GM19023 (cell line): ENCODE results near the gene AXIN1.
"Not testable (repeated sequence)": the region's sequence is repeated elsewhere in the genome, so short reads cannot be mapped to it uniquely, and the experiment has no call there.

Source experiments
- ATAC-seq: cut with Tn5 transposase; IDR thresholded peaks from one replicate; pipeline ENCODE4 v1.9.1; 2021; ENCODE audit warnings: mild to moderate bottlenecking, moderate library complexity; ENCODE audit not compliant: unreplicated experiment

AXIN1 gene

GRCh38 chr16:354971-355461 is 2.5 kb upstream of the AXIN1 start:
- ATAC-seq: no peak

- no peak for ATAC-seq
These were observed 1.9 kb upstream of the AXIN1 start for GRCh38 chr16:354291-354881.

GRCh38 chr16:353404-354290 is 1.1 kb upstream of the AXIN1 start:
- peak; percentile 5 for ATAC-seq

- ATAC-seq: peak; percentile 19
These were observed 561 bp downstream of the AXIN1 start for GRCh38 chr16:351804-352520.

GRCh38 chr16:350203-350602 is 2.3 kb downstream of the AXIN1 start:
- no peak for ATAC-seq

GRCh38 chr16:349211-349610 is 3.3 kb downstream of the AXIN1 start:
- ATAC-seq: no peak

- ATAC-seq: not testable (repeated sequence)
These were observed 4.0 kb downstream of the AXIN1 start for GRCh38 chr16:348495-348894.

- no peak for ATAC-seq
These were observed 5.3 kb downstream of the AXIN1 start for GRCh38 chr16:347203-347602.

- ATAC-seq: no peak
These were observed 5.9 kb downstream of the AXIN1 start for GRCh38 chr16:346587-346986.

- ATAC-seq: no peak
These were observed 6.8 kb downstream of the AXIN1 start for GRCh38 chr16:345772-346171.

- no peak for ATAC-seq
These were observed 9.9 kb downstream of the AXIN1 start for GRCh38 chr16:342455-343213.

- ATAC-seq: not testable (repeated sequence)
These were observed 10.6 kb downstream of the AXIN1 start for GRCh38 chr16:341974-342336.

GRCh38 chr16:341095-341973 is 11.2 kb downstream of the AXIN1 start:
- not testable (repeated sequence) for ATAC-seq

- ATAC-seq: no peak
These were observed 12.0 kb downstream of the AXIN1 start for GRCh38 chr16:340370-341091.

GRCh38 chr16:339680-340079 is 12.8 kb downstream of the AXIN1 start:
- ATAC-seq: no peak

GRCh38 chr16:337975-338575 is 14.4 kb downstream of the AXIN1 start:
- ATAC-seq: no peak

- ATAC-seq: no peak
These were observed 15.1 kb downstream of the AXIN1 start for GRCh38 chr16:337437-337836.

GRCh38 chr16:336269-336668 is 16.3 kb downstream of the AXIN1 start:
- ATAC-seq: no peak
